HL-60 (cell line): ENCODE measurements around the gene KIAA1755.

Experiments
- DNase-seq, 2 experiments: peaks; one replicate each; pipeline ENCODE4 v3.0.0-alpha.2; 2010 to 2020; ENCODE audit warnings: low read depth in 1 of 2, low spot score in 1 of 2
- H3K27ac ChIP-seq: fragments of 250-450 bp; sonication (Bioruptor Pico); replicated peaks from 2 replicates; pipeline ENCODE4 v1.5.1; 2020; ENCODE audit warnings: mild to moderate bottlenecking, moderate library complexity
- H3K27me3 ChIP-seq: fragments of 250-450 bp; sonication (Bioruptor Pico); 2 replicates; pipeline ENCODE4 v1.5.1; 2021; ENCODE audit warnings: mild to moderate bottlenecking, moderate library complexity; ENCODE audit not compliant: insufficient read depth, poor library complexity, severe bottlenecking
- H3K4me3 ChIP-seq: replicated peaks from 2 replicates; pipeline ENCODE4 v1.5.1; 2011; ENCODE audit warnings: mild to moderate bottlenecking, control low read depth, low read length; ENCODE audit not compliant: insufficient read depth
- CTCF ChIP-seq: IDR thresholded peaks from one replicate; pipeline ENCODE4 v1.5.1; 2011; ENCODE audit warnings: low read length, control low read depth, inconsistent platforms; ENCODE audit not compliant: insufficient read depth
- GABPA ChIP-seq: IDR thresholded peaks from 2 replicates; pipeline ENCODE4 v1.6.1; 2012; ENCODE audit warnings: low read depth
- POLR2AphosphoS5 ChIP-seq: IDR thresholded peaks from 2 replicates; pipeline ENCODE4 v1.6.1; 2012; ENCODE audit warnings: low read depth
- REST ChIP-seq: IDR thresholded peaks from 2 replicates; pipeline ENCODE4 v1.6.1; 2012; ENCODE audit warnings: low read depth; ENCODE audit not compliant: insufficient replicate concordance
- SPI1 ChIP-seq: IDR thresholded peaks from 2 replicates; pipeline ENCODE4 v1.6.1; 2012; ENCODE audit warnings: low read depth, mild to moderate bottlenecking, borderline replicate concordance
- long read RNA-seq: library from polyadenylated mRNA; unstranded; transcript quantifications from one replicate; pipeline ENCODE4 v2.0.0, GENCODE V29; 2020

Gene KIAA1755
- long read RNA-seq, partial matches to known transcripts = 1 of 3 reads
- long read RNA-seq, other reads (novel, unspliced or antisense) = 2 of 3 reads

GRCh38 chr20:38260378-38261053 is at the start of gene KIAA1755:
Gene KIAA1755 (minus strand): TSS chr20:38260735. CDS start chr20:38260500, 235 bp downstream.
- no peak for TF ChIP-seq GABPA
- no peak for TF ChIP-seq POLR2AphosphoS5
- no peak for TF ChIP-seq CTCF
- DNase-seq = no peak
- Histone ChIP-seq H3K27ac (no peak within 1 kb of the TSS), H3K4me3 (no peak within 1 kb of the TSS), H3K27me3 (no peaks in the 10 kb centered on the region)

GRCh38 chr20:38308447-38308846 is 47.9 kb upstream of the KIAA1755 start:
- no peaks in the 10 kb centered on the region for H3K27me3 ChIP-seq
- DNase-seq = no peak
- no peak overlapping the region for H3K27ac ChIP-seq
- TF ChIP-seq CTCF (no peak), POLR2AphosphoS5 (no peak), SPI1 (no peak), REST (no peak), GABPA (no peak)
- no peak overlapping the region for H3K4me3 ChIP-seq

GRCh38 chr20:38308047-38308438 is 47.5 kb upstream of the KIAA1755 start:
- Histone ChIP-seq H3K4me3 (no peak overlapping the region), H3K27ac (no peak overlapping the region), H3K27me3 (no peaks in the 10 kb centered on the region)
- no peak for TF ChIP-seq REST
- TF ChIP-seq GABPA = no peak
- TF ChIP-seq SPI1 = no peak
- no peak for TF ChIP-seq POLR2AphosphoS5
- no peak for TF ChIP-seq CTCF
- DNase-seq = no peak
